Keratinocyte (primary cell): ENCODE measurements around the gene IKZF1. TPM values are rescaled to one million over a fixed set of nuclear protein-coding genes. Genes with fewer than 3 reads are reported as not detected.

ENCODE experiments used
- DNase-seq: peaks from one replicate; pipeline ENCODE4 v3.0.0-alpha.2; 2011; ENCODE audit warnings: low read depth, missing footprints, low spot score
- FAIRE-seq: peaks from 2 replicates; lab custom pipeline; 2011; peaks lifted over from hg19 to GRCh38; lab: Jason Lieb, UNC
- H2AFZ ChIP-seq: 2 replicates; pipeline ENCODE4 v1.6.0; 2012; ENCODE audit warnings: low read length, control low read depth, inconsistent platforms; ENCODE audit not compliant: control insufficient read depth
- H3K27ac ChIP-seq: 2 replicates; pipeline ENCODE4 v1.5.1; 2011; ENCODE audit warnings: low read length; ENCODE audit not compliant: control insufficient read depth, insufficient read depth
- H3K27me3 ChIP-seq: 3 replicates; pipeline ENCODE4 v1.6.0; 2011; ENCODE audit warnings: low read length; ENCODE audit not compliant: control insufficient read depth, insufficient read depth; ENCODE audit errors: extremely low read depth
- H3K36me3 ChIP-seq, 2 experiments: 2 replicates in 1 of 2; 3 replicates in 1 of 2; pipeline ENCODE4 v1.5.1; 2011; ENCODE audit warnings: low read length in 2 of 2, mild to moderate bottlenecking in 1 of 2; ENCODE audit not compliant: control insufficient read depth in 2 of 2, insufficient read depth in 2 of 2; ENCODE audit errors: extremely low read depth in 1 of 2
- H3K4me1 ChIP-seq: 3 replicates; pipeline ENCODE4 v1.5.1; 2011; ENCODE audit warnings: low read length; ENCODE audit not compliant: control insufficient read depth, insufficient read depth; ENCODE audit errors: extremely low read depth
- H3K4me2 ChIP-seq: 3 replicates; pipeline ENCODE4 v1.6.0; 2011; ENCODE audit warnings: low read depth, low read length; ENCODE audit not compliant: control insufficient read depth, insufficient read depth; ENCODE audit errors: extremely low read depth
- H3K4me3 ChIP-seq, 3 experiments: fragments of 200-600 bp in 1 of 3; sonication (generic) in 1 of 3; 2 replicates in 2 of 3; 3 replicates in 1 of 3; pipeline ENCODE4 v1.5.1; 2011 to 2016; ENCODE audit warnings: low read length in 3 of 3, mild to moderate bottlenecking in 3 of 3, control low read depth in 2 of 3, inconsistent platforms in 1 of 3, low read depth in 1 of 3, mixed read lengths in 1 of 3, mixed run types in 1 of 3, moderate library complexity in 1 of 3; ENCODE audit not compliant: control insufficient read depth in 2 of 3, insufficient read depth in 2 of 3; ENCODE audit errors: extremely low read depth in 1 of 3
- H3K79me2 ChIP-seq: 2 replicates; pipeline ENCODE4 v1.6.0; 2012; ENCODE audit warnings: low read length; ENCODE audit not compliant: control insufficient read depth, insufficient read depth
- H3K9ac ChIP-seq: 3 replicates; pipeline ENCODE4 v1.6.0; 2011; ENCODE audit warnings: low read length; ENCODE audit not compliant: control insufficient read depth, insufficient read depth; ENCODE audit errors: extremely low read depth
- H3K9me1 ChIP-seq: 3 replicates; pipeline ENCODE4 v1.6.0; 2011; ENCODE audit warnings: low read length; ENCODE audit not compliant: control insufficient read depth, insufficient read depth; ENCODE audit errors: extremely low read depth
- H3K9me3 ChIP-seq: 2 replicates; pipeline ENCODE4 v1.5.1; 2012; ENCODE audit warnings: low read depth, low read length; ENCODE audit not compliant: control insufficient read depth
- H4K20me1 ChIP-seq: 3 replicates; pipeline ENCODE4 v1.6.0; 2011; ENCODE audit warnings: low read length; ENCODE audit not compliant: control insufficient read depth, insufficient read depth; ENCODE audit errors: extremely low read depth
- EZH2 ChIP-seq: IDR thresholded peaks from one replicate; pipeline ENCODE4 v1.6.1; 2012; ENCODE audit warnings: inconsistent platforms, mild to moderate bottlenecking, low read length, moderate library complexity
- dilution Hi-C: fragments of 300-500 bp; cut with MboI; formaldehyde crosslinking; loops from one replicate; pipeline ENCODE4 v1.7.0; 2020; ENCODE audit warnings: low sequenced_read_pairs; ENCODE audit not compliant: extremely low pct_ligation_motif_present
- polyA plus RNA-seq, 5 experiments: library from polyadenylated mRNA; depleted of rRNA in 3 of 5; stranded (reverse) in 3 of 5; stranded (forward) in 1 of 5; unstranded in 1 of 5; fragments of >200 nt; gene quantifications; 1 replicate in 1 of 5; 2 replicates in 3 of 5; 3 replicates in 1 of 5; pipeline versions ENCODE4 v1.2.1 to v1.2.3, GENCODE V29; 2011 to 2012; ENCODE audit warnings: missing spikeins in 2 of 5, low read depth in 1 of 5, low replicate concordance in 1 of 5
- TF ChIP-seq, protein P1 (sequence below), 3 experiments: IDR thresholded peaks in 1 of 3; conservative IDR thresholded peaks in 1 of 3; optimal IDR thresholded peaks in 1 of 3; 2 replicates in 2 of 3; 3 replicates in 1 of 3; pipeline versions ENCODE3 to v1.5.1; 2011; ENCODE audit warnings: low read length in 3 of 3, mild to moderate bottlenecking in 3 of 3, moderate library complexity in 2 of 3, control low read depth in 1 of 3, inconsistent platforms in 1 of 3; ENCODE audit not compliant: insufficient read depth in 2 of 3; ENCODE audit errors: extremely low read depth in 1 of 3

IKZF1 gene
- polyA plus RNA-seq, 1 donor (not counting 4 experiments of a cell fraction or from before 2014, with no cell fraction given), result not detected

GRCh38 chr7:50391386-50391785 is 86.9 kb downstream of the IKZF1 start:
- H3K36me3 ChIP-seq, result no peaks in the 10 kb centered on the region
- no peaks in the 10 kb centered on the region for H3K9me3 ChIP-seq
- dilution Hi-C loops, result no loop called here
- no peak overlapping the region for H3K4me2 ChIP-seq
- no peak for FAIRE-seq
- H3K9ac ChIP-seq, result no peak overlapping the region
- no peaks in the 10 kb centered on the region for H3K9me1 ChIP-seq
- H3K27ac ChIP-seq, result no peak overlapping the region
- H2AFZ ChIP-seq, result no peak overlapping the region
- no peaks in the 10 kb centered on the region for H3K4me1 ChIP-seq
- TF ChIP-seq, protein P1, sequence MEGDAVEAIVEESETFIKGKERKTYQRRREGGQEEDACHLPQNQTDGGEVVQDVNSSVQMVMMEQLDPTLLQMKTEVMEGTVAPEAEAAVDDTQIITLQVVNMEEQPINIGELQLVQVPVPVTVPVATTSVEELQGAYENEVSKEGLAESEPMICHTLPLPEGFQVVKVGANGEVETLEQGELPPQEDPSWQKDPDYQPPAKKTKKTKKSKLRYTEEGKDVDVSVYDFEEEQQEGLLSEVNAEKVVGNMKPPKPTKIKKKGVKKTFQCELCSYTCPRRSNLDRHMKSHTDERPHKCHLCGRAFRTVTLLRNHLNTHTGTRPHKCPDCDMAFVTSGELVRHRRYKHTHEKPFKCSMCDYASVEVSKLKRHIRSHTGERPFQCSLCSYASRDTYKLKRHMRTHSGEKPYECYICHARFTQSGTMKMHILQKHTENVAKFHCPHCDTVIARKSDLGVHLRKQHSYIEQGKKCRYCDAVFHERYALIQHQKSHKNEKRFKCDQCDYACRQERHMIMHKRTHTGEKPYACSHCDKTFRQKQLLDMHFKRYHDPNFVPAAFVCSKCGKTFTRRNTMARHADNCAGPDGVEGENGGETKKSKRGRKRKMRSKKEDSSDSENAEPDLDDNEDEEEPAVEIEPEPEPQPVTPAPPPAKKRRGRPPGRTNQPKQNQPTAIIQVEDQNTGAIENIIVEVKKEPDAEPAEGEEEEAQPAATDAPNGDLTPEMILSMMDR (optimal IDR thresholded peaks at IDR 0.05 in 1 of 3, IDR thresholded peaks at IDR 0.05 in 1 of 3, conservative IDR thresholded peaks at IDR 0.05 in 1 of 3; ENCODE audit: extremely low read depth in 1 of 3, insufficient read depth in 2 of 3, low read length in 3 of 3), result no peak
- no peak for TF ChIP-seq EZH2
- no peak for DNase-seq
- no peak overlapping the region for H3K4me3 ChIP-seq
- H4K20me1 ChIP-seq, result no peaks in the 10 kb centered on the region
- peaks cover 14% of the 10 kb centered on the region for H3K27me3 ChIP-seq
- no peaks in the 10 kb centered on the region for H3K79me2 ChIP-seq

GRCh38 chr7:50393076-50393475 is 88.6 kb downstream of the IKZF1 start:
- Histone ChIP-seq H3K36me3 (no peaks in the 10 kb centered on the region), H3K4me1 (no peaks in the 10 kb centered on the region), H3K9me1 (no peaks in the 10 kb centered on the region), H2AFZ (no peak overlapping the region), H3K4me3 (no peak overlapping the region), H3K4me2 (no peak overlapping the region), H3K9me3 (no peaks in the 10 kb centered on the region), H3K9ac (no peak overlapping the region), H3K27ac (no peak overlapping the region), H4K20me1 (no peaks in the 10 kb centered on the region), H3K79me2 (no peaks in the 10 kb centered on the region), H3K27me3 (peaks cover 19% of the 10 kb centered on the region)
- FAIRE-seq (no peak), DNase-seq (no peak)
- TF ChIP-seq EZH2, result no peak
- TF ChIP-seq, protein P1 (optimal IDR thresholded peaks at IDR 0.05 in 1 of 3, IDR thresholded peaks at IDR 0.05 in 1 of 3, conservative IDR thresholded peaks at IDR 0.05 in 1 of 3; ENCODE audit: extremely low read depth in 1 of 3, insufficient read depth in 2 of 3, low read length in 3 of 3), result no peak
- dilution Hi-C loops, result no loop called here
